AG04449 (cell line): ENCODE data around the gene BAX.

Experiments used
- CTCF ChIA-PET: fragments of 350-600 bp; formaldehyde crosslinking; extraction: SDS; loops from one replicate; lab custom pipeline; 2021; ENCODE audit warnings: antibody characterized with exemption; lab: Yijun Ruan, JAX
- POLR2A ChIA-PET: fragments of 400-600, 350-600 bp; formaldehyde crosslinking; extraction: SDS; loops from one replicate; lab custom pipeline; 2020; ENCODE audit warnings: antibody characterized with exemption, inconsistent platforms; lab: Yijun Ruan, JAX
- DNase-seq: peaks from one replicate; pipeline ENCODE4 v3.0.0-alpha.2; 2010; ENCODE audit warnings: low read depth, low spot score
- H3K4me3 ChIP-seq: 2 replicates; pipeline ENCODE4 v1.5.1; 2011; ENCODE audit warnings: low read depth, mild to moderate bottlenecking, control low read depth, low read length
- TF ChIP-seq, protein P1 (sequence below): IDR thresholded peaks from one replicate; pipeline ENCODE4 v1.5.1; 2011; ENCODE audit warnings: mild to moderate bottlenecking, moderate library complexity, low read length, control low read depth, inconsistent platforms; ENCODE audit not compliant: insufficient read depth; ENCODE audit errors: missing control alignments

The BAX gene

DNA sequence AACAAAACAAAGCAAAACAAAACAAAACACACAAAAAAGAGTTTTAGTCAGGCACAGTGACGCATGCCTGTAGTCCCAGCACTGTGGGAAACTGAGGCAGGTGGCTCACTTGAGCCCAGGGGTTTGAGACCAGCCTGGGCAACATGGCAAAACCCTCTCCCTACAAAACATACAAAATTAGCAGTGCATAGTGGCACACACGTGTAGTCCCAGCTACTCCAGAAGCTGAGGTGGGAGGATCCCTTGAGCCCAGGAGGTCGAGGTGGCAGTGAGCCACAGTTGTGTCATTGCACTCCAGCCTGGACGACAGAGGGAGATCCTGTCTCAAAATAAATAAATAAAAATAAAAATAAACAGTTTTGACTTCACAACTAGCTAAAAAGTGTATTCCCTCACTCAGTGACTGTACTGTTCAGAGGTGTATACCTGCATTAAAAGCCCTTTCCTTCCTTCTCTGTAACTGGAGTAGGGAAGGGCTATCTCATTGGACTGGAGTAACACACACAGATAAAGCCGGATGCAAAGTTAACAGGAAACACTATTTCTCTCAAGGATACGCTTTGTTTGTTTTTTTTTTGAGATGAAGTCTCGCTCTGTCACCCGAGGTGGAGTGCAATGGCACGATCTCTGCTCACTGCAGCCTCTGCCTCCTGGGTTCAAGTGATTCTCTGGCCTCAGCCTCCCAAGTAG is 3.7 kb upstream of the BAX start:
- no peak overlapping the region for H3K4me3 ChIP-seq
- ChIA-PET CTCF (no interaction called here), POLR2A (interaction anchor here (0.6 to 1.4 kb wide), 2 partner anchors 14 to 71 kb away, joined by 4 read pairs; partner anchors contain the start of gene FTL)
- DNase-seq: no peak
- TF ChIP-seq, protein P1, sequence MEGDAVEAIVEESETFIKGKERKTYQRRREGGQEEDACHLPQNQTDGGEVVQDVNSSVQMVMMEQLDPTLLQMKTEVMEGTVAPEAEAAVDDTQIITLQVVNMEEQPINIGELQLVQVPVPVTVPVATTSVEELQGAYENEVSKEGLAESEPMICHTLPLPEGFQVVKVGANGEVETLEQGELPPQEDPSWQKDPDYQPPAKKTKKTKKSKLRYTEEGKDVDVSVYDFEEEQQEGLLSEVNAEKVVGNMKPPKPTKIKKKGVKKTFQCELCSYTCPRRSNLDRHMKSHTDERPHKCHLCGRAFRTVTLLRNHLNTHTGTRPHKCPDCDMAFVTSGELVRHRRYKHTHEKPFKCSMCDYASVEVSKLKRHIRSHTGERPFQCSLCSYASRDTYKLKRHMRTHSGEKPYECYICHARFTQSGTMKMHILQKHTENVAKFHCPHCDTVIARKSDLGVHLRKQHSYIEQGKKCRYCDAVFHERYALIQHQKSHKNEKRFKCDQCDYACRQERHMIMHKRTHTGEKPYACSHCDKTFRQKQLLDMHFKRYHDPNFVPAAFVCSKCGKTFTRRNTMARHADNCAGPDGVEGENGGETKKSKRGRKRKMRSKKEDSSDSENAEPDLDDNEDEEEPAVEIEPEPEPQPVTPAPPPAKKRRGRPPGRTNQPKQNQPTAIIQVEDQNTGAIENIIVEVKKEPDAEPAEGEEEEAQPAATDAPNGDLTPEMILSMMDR: no peak

DNA sequence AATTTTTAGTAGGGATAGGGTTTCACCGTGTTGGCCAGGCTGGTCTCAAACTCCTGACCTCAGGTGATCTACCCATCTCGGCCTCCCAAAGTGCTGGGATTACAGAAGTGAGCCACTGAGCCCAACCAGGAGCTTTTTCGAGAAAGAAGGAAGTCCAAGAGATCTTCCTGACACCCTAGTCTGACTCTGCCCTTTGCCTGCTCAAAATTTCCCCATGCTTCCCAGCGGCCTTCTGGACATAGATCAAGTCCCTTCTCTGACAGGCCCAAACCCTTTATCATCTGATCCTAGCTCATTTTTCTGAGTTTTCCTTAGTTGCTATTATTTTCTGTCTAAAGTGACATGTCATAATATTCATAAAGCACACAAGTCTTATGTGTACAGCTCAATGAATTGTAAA is 1.5 kb upstream of the BAX start:
- TF ChIP-seq, protein P1: no peak
- ChIA-PET CTCF (interaction anchor here (0.7 to 2.1 kb wide), 5 partner anchors 17 to 112 kb away, joined by 3 to 6 read pairs (median 3); partner anchors contain the start of gene RUVBL2), POLR2A (no interaction called here)
- no peak for DNase-seq
- no peak overlapping the region for H3K4me3 ChIP-seq

DNA sequence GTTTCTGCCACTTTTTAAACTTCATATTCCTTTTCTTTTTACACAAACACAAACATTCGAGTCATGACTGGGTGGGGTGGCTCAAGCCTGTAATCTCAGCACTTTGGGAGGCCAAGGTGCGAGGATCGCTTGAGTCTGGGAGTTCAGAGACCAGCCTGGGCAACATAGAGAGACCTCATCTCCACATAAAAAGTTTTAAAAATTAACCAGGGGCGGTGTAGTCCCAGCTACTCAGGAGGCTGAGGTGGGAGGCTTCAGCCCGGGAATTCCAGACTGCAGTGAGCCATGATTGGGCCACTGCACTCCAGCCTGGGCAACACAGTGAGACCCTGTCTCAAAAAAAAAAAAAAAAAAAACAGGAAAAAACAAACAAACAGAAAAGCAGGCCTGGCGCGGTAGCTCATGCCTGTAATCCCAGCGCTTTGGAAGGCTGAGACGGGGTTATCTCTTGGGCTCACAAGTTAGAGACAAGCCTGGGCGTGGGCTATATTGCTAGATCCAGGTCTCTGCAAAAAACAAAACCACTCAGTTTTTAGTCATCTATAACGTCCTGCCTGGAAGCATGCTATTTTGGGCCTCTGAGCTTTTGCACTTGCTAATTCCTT is 583 bp upstream of the BAX start:
- no peak for DNase-seq
- peak overlapping the region; percentile 94 for H3K4me3 ChIP-seq
- ChIA-PET POLR2A (interaction anchor here (0.6 to 2.1 kb wide), 7 partner anchors 10 to 81 kb away, joined by 3 to 18 read pairs (median 5); partner anchors contain the start of genes FTL and PPP1R15A), CTCF (interaction anchor here (0.9 to 2.1 kb wide), 6 partner anchors 10 to 159 kb away, joined by 3 to 6 read pairs (median 4); no protein-coding TSS in a partner anchor)
- TF ChIP-seq, protein P1: no peak

DNA sequence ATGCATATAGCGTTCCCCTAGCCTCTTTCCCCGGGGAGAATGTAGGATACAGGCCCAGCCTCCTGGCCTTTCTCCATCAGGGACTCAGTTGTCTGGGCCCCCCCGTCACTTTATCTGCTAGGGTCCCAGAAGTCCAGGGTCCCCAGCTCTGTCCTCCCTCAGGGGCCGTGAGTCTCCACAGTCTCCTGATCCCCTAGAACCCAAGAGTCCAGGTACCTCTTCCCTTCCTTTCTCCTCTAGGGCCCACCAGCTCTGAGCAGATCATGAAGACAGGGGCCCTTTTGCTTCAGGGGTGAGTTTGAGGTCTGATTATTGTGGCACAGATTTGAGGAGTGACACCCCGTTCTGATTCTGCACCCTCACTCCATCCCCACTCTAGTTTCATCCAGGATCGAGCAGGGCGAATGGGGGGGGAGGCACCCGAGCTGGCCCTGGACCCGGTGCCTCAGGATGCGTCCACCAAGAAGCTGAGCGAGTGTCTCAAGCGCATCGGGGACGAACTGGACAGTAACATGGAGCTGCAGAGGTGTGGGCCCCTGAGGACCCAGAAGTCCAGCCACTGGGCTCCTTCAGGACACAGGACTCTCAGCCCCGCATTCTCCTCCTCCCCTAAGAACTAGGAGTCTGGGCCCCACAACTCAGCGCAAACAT is 758 bp downstream of the BAX start:
- H3K4me3 ChIP-seq: peak overlapping the region; percentile 94
- POLR2A ChIA-PET: interaction anchor here (0.9 to 2.1 kb wide), 4 partner anchors 9 to 83 kb away, joined by 3 to 18 read pairs (median 9); partner anchors contain the start of genes FTL and PPP1R15A
- CTCF ChIA-PET: interaction anchor here (1.1 to 1.3 kb wide), 2 partner anchors 36 to 160 kb away, joined by 3 to 4 read pairs; no protein-coding TSS in a partner anchor
- TF ChIP-seq, protein P1: no peak
- no peak for DNase-seq

DNA sequence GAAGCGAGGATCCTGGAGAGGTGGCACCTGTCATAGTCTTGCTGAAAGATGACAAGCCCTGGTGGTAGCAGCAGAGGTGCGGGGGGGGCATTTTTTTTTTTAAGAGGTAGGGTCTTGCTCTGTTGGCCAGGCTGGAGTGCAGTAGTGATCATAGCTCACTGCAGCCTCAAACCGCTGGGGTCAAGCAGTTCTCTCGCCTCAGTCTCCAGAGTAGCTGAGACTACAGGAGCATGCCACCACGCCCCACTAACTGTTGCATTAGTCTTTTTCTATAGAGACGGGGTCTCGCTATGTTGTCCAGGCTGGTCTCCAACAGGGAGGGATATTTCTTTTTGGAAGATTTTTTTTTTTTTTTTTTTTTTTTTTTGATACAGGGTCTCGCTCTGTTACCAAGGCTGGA is 3.3 kb downstream of the BAX start:
- CTCF ChIA-PET: no interaction called here
- H3K4me3 ChIP-seq: no peak overlapping the region
- TF ChIP-seq, protein P1: no peak
- no peak for DNase-seq
- POLR2A ChIA-PET: interaction anchor here (0.9 kb wide), 1 partner anchor 10 kb away, joined by 3 read pairs; no protein-coding TSS in a partner anchor
